ENCODE results near the gene TMEM132D. TPM values are rescaled to one million over a fixed set of nuclear protein-coding genes. Genes with fewer than 3 reads are reported as not detected.

TMEM132D gene
- total RNA-seq, 3 donors from 2014 or later, result 0.09 to 0.24 (median 0.12) TPM

- ATAC-seq (no peak), DNase-seq (no peak)
- Histone ChIP-seq H3K4me3 (no peak overlapping the region), H3K4me1 (ENCODE audit: low read depth) (no peaks in the 10 kb centered on the region), H3K36me3 (ENCODE audit: low read depth) (no peaks in the 10 kb centered on the region), H3K9me3 (no peaks in the 10 kb centered on the region)
- no peak for TF ChIP-seq CTCF (IDR thresholded peaks at IDR 0.05)
- intact Hi-C loops (cut with DNase I, micrococcal nuclease), result no loop called here
Measured at GRCh38 chr12:129570796-129571400, 332.9 kb downstream of the TMEM132D start.

GRCh38 chr12:129566800-129567199, 337.0 kb downstream of the TMEM132D start:
- ATAC-seq (no peak), DNase-seq (no peak)
- Histone ChIP-seq H3K4me1 (ENCODE audit: low read depth) (no peaks in the 10 kb centered on the region), H3K9me3 (no peaks in the 10 kb centered on the region), H3K4me3 (no peak overlapping the region), H3K36me3 (ENCODE audit: low read depth) (no peaks in the 10 kb centered on the region)
- intact Hi-C loops (cut with DNase I, micrococcal nuclease), result no loop called here
- TF ChIP-seq CTCF (IDR thresholded peaks at IDR 0.05), result no peak

GRCh38 chr12:129564768-129565167, 339.1 kb downstream of the TMEM132D start:
- Histone ChIP-seq H3K4me1 (ENCODE audit: low read depth) (no peaks in the 10 kb centered on the region), H3K36me3 (ENCODE audit: low read depth) (no peaks in the 10 kb centered on the region), H3K9me3 (no peaks in the 10 kb centered on the region), H3K4me3 (no peak overlapping the region)
- ATAC-seq, result no peak
- no peak for DNase-seq
- intact Hi-C loops (cut with DNase I, micrococcal nuclease), result no loop called here
- no peak for TF ChIP-seq CTCF (IDR thresholded peaks at IDR 0.05)

GRCh38 chr12:129563266-129563665, 340.6 kb downstream of the TMEM132D start:
- Histone ChIP-seq H3K36me3 (ENCODE audit: low read depth) (no peaks in the 10 kb centered on the region), H3K9me3 (no peaks in the 10 kb centered on the region), H3K4me3 (no peak overlapping the region), H3K4me1 (ENCODE audit: low read depth) (no peaks in the 10 kb centered on the region)
- ATAC-seq, result no peak
- DNase-seq, result no peak
- intact Hi-C loops (cut with DNase I, micrococcal nuclease), result no loop called here
- no peak for TF ChIP-seq CTCF (IDR thresholded peaks at IDR 0.05)

GRCh38 chr12:129561304-129561703, 342.5 kb downstream of the TMEM132D start:
- ATAC-seq, result no peak
- no peak for DNase-seq
- TF ChIP-seq CTCF (IDR thresholded peaks at IDR 0.05), result no peak
- intact Hi-C loops (cut with DNase I, micrococcal nuclease), result no loop called here
- no peaks in the 10 kb centered on the region for H3K36me3 ChIP-seq (ENCODE audit: low read depth)
- H3K9me3 ChIP-seq, result no peaks in the 10 kb centered on the region
- no peak overlapping the region for H3K4me3 ChIP-seq
- H3K4me1 ChIP-seq (ENCODE audit: low read depth), result no peaks in the 10 kb centered on the region

- H3K9me3 ChIP-seq, result no peaks in the 10 kb centered on the region
- no peak for ATAC-seq
- intact Hi-C loops (cut with DNase I, micrococcal nuclease), result no loop called here
Measured at GRCh38 chr12:129559776-129560175, 344.0 kb downstream of the TMEM132D start.

More at GRCh38 chr12:129559776-129560175, 344.0 kb downstream of the TMEM132D start:
- DNase-seq, result no peak
- TF ChIP-seq CTCF (IDR thresholded peaks at IDR 0.05), result no peak
- no peaks in the 10 kb centered on the region for H3K36me3 ChIP-seq (ENCODE audit: low read depth)
- H3K4me1 ChIP-seq (ENCODE audit: low read depth), result no peaks in the 10 kb centered on the region
- no peak overlapping the region for H3K4me3 ChIP-seq

Measured in mucosa of descending colon (tissue), 3 donors.